Ishikawa (cell line): ENCODE measurements around the gene ADCY2.

ENCODE experiments used
- CREB1 ChIP-seq: IDR thresholded peaks from 2 replicates; pipeline ENCODE4 v1.6.1; 2012; ENCODE audit warnings: low read depth
- EGR1 ChIP-seq: IDR thresholded peaks from 2 replicates; pipeline ENCODE4 v1.6.1; 2012
- NFIC ChIP-seq: IDR thresholded peaks from 2 replicates; pipeline ENCODE4 v1.6.1; 2012
- RAD21 ChIP-seq: IDR thresholded peaks from 2 replicates; pipeline ENCODE4 v1.6.1; 2012; ENCODE audit warnings: low read depth
- TAF1 ChIP-seq: IDR thresholded peaks from 2 replicates; pipeline ENCODE4 v1.6.1; 2012; ENCODE audit warnings: low read depth, mild to moderate bottlenecking
- TCF12 ChIP-seq: IDR thresholded peaks from 2 replicates; pipeline ENCODE4 v1.6.1; 2012; ENCODE audit warnings: low read depth
- YY1 ChIP-seq: IDR thresholded peaks from 2 replicates; pipeline ENCODE4 v1.6.1; 2012; ENCODE audit warnings: low read depth
- ZBTB7A ChIP-seq: IDR thresholded peaks from 2 replicates; pipeline ENCODE4 v1.6.1; 2012; ENCODE audit warnings: low read depth
- TF ChIP-seq, protein P1 (sequence below): IDR thresholded peaks from 2 replicates; pipeline ENCODE4 v1.6.1; 2012; ENCODE audit warnings: low read depth, mild to moderate bottlenecking
- TF ChIP-seq, protein P2 (sequence below): IDR thresholded peaks from 2 replicates; pipeline ENCODE4 v1.6.1; 2012
- TF ChIP-seq, protein P3 (sequence below): IDR thresholded peaks from 2 replicates; pipeline ENCODE4 v1.6.1; 2012

DNA sequence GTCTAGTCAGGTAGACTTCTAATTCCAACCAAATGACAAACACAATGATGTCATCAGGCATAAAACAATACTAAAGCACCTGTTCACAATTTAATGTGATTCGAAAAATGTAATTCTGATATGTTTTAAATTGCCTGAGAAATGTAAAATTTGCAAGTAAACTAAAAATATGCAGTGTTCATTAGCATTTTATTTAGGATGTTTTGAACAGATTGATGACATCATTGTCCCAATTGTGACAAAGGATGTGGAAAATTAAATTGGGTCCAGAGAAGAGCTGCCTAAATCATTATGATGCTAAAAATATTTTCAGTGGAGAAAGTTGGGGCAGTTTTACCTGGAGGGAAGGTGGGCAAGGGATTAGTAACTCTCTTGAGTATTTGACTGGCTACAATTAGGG lies 368.5 kb downstream of the ADCY2 start:
- no peak for TF ChIP-seq TAF1
- TF ChIP-seq, protein P1, sequence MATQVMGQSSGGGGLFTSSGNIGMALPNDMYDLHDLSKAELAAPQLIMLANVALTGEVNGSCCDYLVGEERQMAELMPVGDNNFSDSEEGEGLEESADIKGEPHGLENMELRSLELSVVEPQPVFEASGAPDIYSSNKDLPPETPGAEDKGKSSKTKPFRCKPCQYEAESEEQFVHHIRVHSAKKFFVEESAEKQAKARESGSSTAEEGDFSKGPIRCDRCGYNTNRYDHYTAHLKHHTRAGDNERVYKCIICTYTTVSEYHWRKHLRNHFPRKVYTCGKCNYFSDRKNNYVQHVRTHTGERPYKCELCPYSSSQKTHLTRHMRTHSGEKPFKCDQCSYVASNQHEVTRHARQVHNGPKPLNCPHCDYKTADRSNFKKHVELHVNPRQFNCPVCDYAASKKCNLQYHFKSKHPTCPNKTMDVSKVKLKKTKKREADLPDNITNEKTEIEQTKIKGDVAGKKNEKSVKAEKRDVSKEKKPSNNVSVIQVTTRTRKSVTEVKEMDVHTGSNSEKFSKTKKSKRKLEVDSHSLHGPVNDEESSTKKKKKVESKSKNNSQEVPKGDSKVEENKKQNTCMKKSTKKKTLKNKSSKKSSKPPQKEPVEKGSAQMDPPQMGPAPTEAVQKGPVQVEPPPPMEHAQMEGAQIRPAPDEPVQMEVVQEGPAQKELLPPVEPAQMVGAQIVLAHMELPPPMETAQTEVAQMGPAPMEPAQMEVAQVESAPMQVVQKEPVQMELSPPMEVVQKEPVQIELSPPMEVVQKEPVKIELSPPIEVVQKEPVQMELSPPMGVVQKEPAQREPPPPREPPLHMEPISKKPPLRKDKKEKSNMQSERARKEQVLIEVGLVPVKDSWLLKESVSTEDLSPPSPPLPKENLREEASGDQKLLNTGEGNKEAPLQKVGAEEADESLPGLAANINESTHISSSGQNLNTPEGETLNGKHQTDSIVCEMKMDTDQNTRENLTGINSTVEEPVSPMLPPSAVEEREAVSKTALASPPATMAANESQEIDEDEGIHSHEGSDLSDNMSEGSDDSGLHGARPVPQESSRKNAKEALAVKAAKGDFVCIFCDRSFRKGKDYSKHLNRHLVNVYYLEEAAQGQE, result no peak
- TF ChIP-seq EGR1, result no peak
- TF ChIP-seq ZBTB7A, result no peak
- no peak for TF ChIP-seq YY1
- TF ChIP-seq RAD21, result no peak
- TF ChIP-seq, protein P2, sequence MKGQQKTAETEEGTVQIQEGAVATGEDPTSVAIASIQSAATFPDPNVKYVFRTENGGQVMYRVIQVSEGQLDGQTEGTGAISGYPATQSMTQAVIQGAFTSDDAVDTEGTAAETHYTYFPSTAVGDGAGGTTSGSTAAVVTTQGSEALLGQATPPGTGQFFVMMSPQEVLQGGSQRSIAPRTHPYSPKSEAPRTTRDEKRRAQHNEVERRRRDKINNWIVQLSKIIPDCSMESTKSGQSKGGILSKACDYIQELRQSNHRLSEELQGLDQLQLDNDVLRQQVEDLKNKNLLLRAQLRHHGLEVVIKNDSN, result no peak
- TF ChIP-seq, protein P3, sequence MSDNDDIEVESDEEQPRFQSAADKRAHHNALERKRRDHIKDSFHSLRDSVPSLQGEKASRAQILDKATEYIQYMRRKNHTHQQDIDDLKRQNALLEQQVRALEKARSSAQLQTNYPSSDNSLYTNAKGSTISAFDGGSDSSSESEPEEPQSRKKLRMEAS, result no peak
- no peak for TF ChIP-seq CREB1
- no peak for TF ChIP-seq NFIC
- no peak for TF ChIP-seq TCF12
